Measurements from ENCODE around the gene SORCS2. TPM values are rescaled to one million over a fixed set of nuclear protein-coding genes. Genes with fewer than 3 reads are reported as not detected.

The SORCS2 gene
- total and polyA plus RNA-seq, 2 donors (not counting 1 experiment from before 2014, with no cell fraction given): not detected

- no peaks in the 10 kb centered on the region for H3K4me1 Mint-ChIP-seq
- H3K9ac ChIP-seq (ENCODE audit: low read length): no peak overlapping the region
- 18% methylated on average over 9 of the region's 10 CpGs for WGBS (ENCODE audit: insufficient coverage)
- no peak overlapping the region for H3K4me3 Mint-ChIP-seq
- intact Hi-C loops (cut with micrococcal nuclease): no loop called here
- no peaks in the 10 kb centered on the region for H4K20me1 ChIP-seq (ENCODE audit: control insufficient read depth, insufficient read depth, low read length, poor library complexity, severe bottlenecking)
- no peak overlapping the region for H3K4me2 ChIP-seq (replicated peaks; ENCODE audit: low read depth, low read length, poor library complexity, severe bottlenecking)
- H3K27me3 Mint-ChIP-seq: no peaks in the 10 kb centered on the region
- ChIA-PET CTCF (no interaction called here), POLR2A (no interaction called here)
- H3K9me3 Mint-ChIP-seq (ENCODE audit: insufficient read depth): no peaks in the 10 kb centered on the region
- H3K4me1 ChIP-seq (ENCODE audit: control insufficient read depth in 2 of 2, insufficient read depth in 2 of 2, low read length in 2 of 2): no peaks in the 10 kb centered on the region
- no peaks in the 10 kb centered on the region for H3K36me3 ChIP-seq (replicated peaks in 1 of 2; ENCODE audit: control extremely low read depth in 1 of 2, control insufficient read depth in 1 of 2, extremely low read depth in 1 of 2, insufficient read depth in 2 of 2, low read length in 1 of 2)
- no peaks in the 10 kb centered on the region for H3K79me2 ChIP-seq (ENCODE audit: control insufficient read depth, insufficient read depth, low read length)
- no peak for ATAC-seq (ENCODE audit: low read depth)
- no peak overlapping the region for H2AFZ ChIP-seq (ENCODE audit: insufficient read depth, low read depth, low read length, poor library complexity, severe bottlenecking)
- DNase-seq: no peak
- H3K9me3 ChIP-seq (ENCODE audit: control extremely low read depth in 1 of 3, control insufficient read depth in 2 of 3, insufficient read depth in 1 of 3, low read length in 2 of 3): peaks cover 0 to 22% (median 0%) of the 10 kb centered on the region in 3 donors
- no peaks in the 10 kb centered on the region for H3K27me3 ChIP-seq (replicated peaks in 1 of 4; ENCODE audit: control extremely low read depth in 1 of 4, control insufficient read depth in 3 of 4, insufficient read depth in 4 of 4, low read length in 3 of 4)
- H3K4me3 ChIP-seq (ENCODE audit: control extremely low read depth in 1 of 5, extremely low read depth in 1 of 5, insufficient read depth in 1 of 5, low read depth in 2 of 5, low read length in 4 of 5): no peak overlapping the region
- no peak overlapping the region for H3K27ac ChIP-seq (ENCODE audit: low read length in 2 of 2)
- H3K27ac Mint-ChIP-seq: no peak overlapping the region
- TF ChIP-seq CTCF (IDR thresholded peaks at IDR 0.05) (no peak), EZH2 (IDR thresholded peaks at IDR 0.05; ENCODE audit: borderline replicate concordance, insufficient read depth, low read depth, low read length, poor library complexity, severe bottlenecking) (no peak)
Observed at GRCh38 chr4:7227008-7227407, 34.7 kb downstream of the SORCS2 start.

- Mint-ChIP-seq H3K27me3 (no peaks in the 10 kb centered on the region), H3K4me1 (no peaks in the 10 kb centered on the region), H3K27ac (no peak overlapping the region), H3K9me3 (ENCODE audit: insufficient read depth) (no peaks in the 10 kb centered on the region), H3K4me3 (no peak overlapping the region)
- POLR2A ChIA-PET: no interaction called here
- intact Hi-C loops (cut with micrococcal nuclease): no loop called here
- Histone ChIP-seq H3K9me3 (ENCODE audit: control extremely low read depth in 1 of 3, control insufficient read depth in 2 of 3, insufficient read depth in 1 of 3, low read length in 2 of 3) (peaks cover 0 to 28% (median 0%) of the 10 kb centered on the region in 3 donors), H2AFZ (ENCODE audit: insufficient read depth, low read depth, low read length, poor library complexity, severe bottlenecking) (no peak overlapping the region), H3K27ac (ENCODE audit: low read length in 2 of 2) (no peak overlapping the region), H3K9ac (ENCODE audit: low read length) (no peak overlapping the region), H3K79me2 (ENCODE audit: control insufficient read depth, insufficient read depth, low read length) (no peaks in the 10 kb centered on the region), H3K4me3 (ENCODE audit: control extremely low read depth in 1 of 5, extremely low read depth in 1 of 5, insufficient read depth in 1 of 5, low read depth in 2 of 5, low read length in 4 of 5) (no peak overlapping the region), H3K4me2 (replicated peaks; ENCODE audit: low read depth, low read length, poor library complexity, severe bottlenecking) (no peak overlapping the region), H3K4me1 (ENCODE audit: control insufficient read depth in 2 of 2, insufficient read depth in 2 of 2, low read length in 2 of 2) (no peaks in the 10 kb centered on the region), H3K27me3 (replicated peaks in 1 of 4; ENCODE audit: control extremely low read depth in 1 of 4, control insufficient read depth in 3 of 4, insufficient read depth in 4 of 4, low read length in 3 of 4) (no peaks in the 10 kb centered on the region), H4K20me1 (ENCODE audit: control insufficient read depth, insufficient read depth, low read length, poor library complexity, severe bottlenecking) (no peaks in the 10 kb centered on the region), H3K36me3 (replicated peaks in 1 of 2; ENCODE audit: control extremely low read depth in 1 of 2, control insufficient read depth in 1 of 2, extremely low read depth in 1 of 2, insufficient read depth in 2 of 2, low read length in 1 of 2) (no peaks in the 10 kb centered on the region)
- no peak for TF ChIP-seq CTCF (IDR thresholded peaks at IDR 0.05)
- TF ChIP-seq EZH2 (IDR thresholded peaks at IDR 0.05; ENCODE audit: borderline replicate concordance, insufficient read depth, low read depth, low read length, poor library complexity, severe bottlenecking): no peak
- ATAC-seq (ENCODE audit: low read depth) (no peak), DNase-seq (no peak)
- CTCF ChIA-PET: no interaction called here
- WGBS (ENCODE audit: insufficient coverage): 98% methylated on average over 11 of the region's 11 CpGs
Observed at GRCh38 chr4:7228734-7229133, 36.4 kb downstream of the SORCS2 start.
